ENCODE results near the gene HSPBP1.

DNA sequence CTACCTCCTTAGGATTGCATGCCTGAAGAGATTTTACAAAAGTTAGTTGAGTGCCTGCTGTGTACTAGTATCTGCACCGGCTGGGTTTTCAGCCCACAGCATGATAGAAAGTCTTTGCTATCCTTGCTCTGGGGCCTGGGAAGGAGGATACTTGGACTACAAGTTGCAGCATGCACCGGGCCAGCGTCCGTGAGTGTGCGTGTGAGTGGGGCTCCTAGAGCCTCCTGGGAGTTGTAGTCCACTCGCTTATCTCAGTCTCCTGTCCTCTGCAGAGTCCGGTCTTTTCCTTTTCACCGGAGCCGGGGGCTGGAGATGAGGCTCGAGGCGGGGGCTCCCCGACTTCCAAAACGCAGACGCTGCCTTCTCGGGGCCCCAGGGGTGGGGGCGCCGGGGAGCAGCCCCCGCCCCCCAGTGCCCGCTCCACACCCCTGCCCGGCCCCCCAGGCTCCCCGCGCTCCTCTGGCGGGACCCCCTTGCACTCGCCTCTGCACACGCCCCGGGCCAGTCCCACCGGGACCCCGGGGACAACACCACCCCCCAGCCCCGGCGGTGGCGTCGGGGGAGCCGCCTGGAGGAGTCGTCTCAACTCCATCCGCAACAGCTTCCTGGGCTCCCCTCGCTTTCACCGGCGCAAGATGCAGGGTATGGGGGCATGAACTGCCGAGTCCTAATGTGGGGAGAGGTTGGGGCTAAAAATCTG is 24.5 kb upstream of the HSPBP1 start:
- TF ChIP-seq CTCF (IDR thresholded peaks at IDR 0.05; ENCODE audit: poor library complexity, severe bottlenecking) (no peak), EZH2 (IDR thresholded peaks at IDR 0.05; ENCODE audit: borderline replicate concordance, insufficient read depth, low read length, poor library complexity, severe bottlenecking) (no peak), RAD21 (conservative IDR thresholded peaks at IDR 0.05) (no peak), POLR2AphosphoS5 (IDR thresholded peaks at IDR 0.05) (no peak), EP300 (conservative IDR thresholded peaks at IDR 0.05; ENCODE audit: poor library complexity, severe bottlenecking) (no peak), SMC3 (conservative IDR thresholded peaks at IDR 0.05; ENCODE audit: poor library complexity) (no peak)

All from neural cell (in vitro differentiated cells).